Thyroid gland (tissue), 4 donors: Measurements from ENCODE around the gene ZNF391. TPM values are rescaled to one million over a fixed set of nuclear protein-coding genes. Genes with fewer than 3 reads are reported as not detected.

Experiments
- DNase-seq, 2 donors: peaks; one replicate each; pipeline ENCODE4 v3.0.0-alpha.2; 2019
- H3K27ac ChIP-seq, 3 donors: fragments of 200-600 bp; sonication (generic); 1 replicate in 2 of 3; 2 replicates in 1 of 3; pipeline ENCODE4 v1.5.1; 2016 to 2019; ENCODE audit warnings: mild to moderate bottlenecking in 1 of 3, moderate library complexity in 1 of 3
- H3K27me3 ChIP-seq: fragments of 200-600 bp; sonication (generic); one replicate; pipeline ENCODE4 v1.5.1; 2019
- H3K36me3 ChIP-seq, 2 donors: fragments of 200-600 bp; sonication (generic); one replicate each; pipeline ENCODE4 v1.5.1; 2016 to 2019
- H3K4me1 ChIP-seq, 2 donors: fragments of 200-600 bp; sonication (generic); one replicate each; pipeline ENCODE4 v1.5.1; 2017 to 2019
- H3K4me3 ChIP-seq, 3 donors: fragments of 200-600 bp; sonication (generic); replicated peaks in 1 of 3; 1 replicate in 2 of 3; 2 replicates in 1 of 3; pipeline ENCODE4 v1.5.1; 2016; ENCODE audit warnings: mild to moderate bottlenecking in 1 of 3
- H3K9me3 ChIP-seq: fragments of 200-600 bp; sonication (generic); one replicate; pipeline ENCODE4 v1.5.1; 2017
- CTCF ChIP-seq, 6 experiments: fragments of 200-600 bp in 3 of 6; fragments of 450-650 bp in 3 of 6; sonication (generic) in 3 of 6; IDR thresholded peaks; one replicate each; pipeline ENCODE4 v1.5.1; 2016 to 2019; ENCODE audit warnings: antibody characterized with exemption in 6 of 6, mild to moderate bottlenecking in 2 of 6, inconsistent platforms in 1 of 6, moderate library complexity in 1 of 6
- POLR2A ChIP-seq, 2 donors: fragments of 450-650 bp; IDR thresholded peaks; one replicate each; pipeline ENCODE4 v1.6.1; 2017; ENCODE audit warnings: antibody characterized with exemption in 2 of 2, mild to moderate bottlenecking in 2 of 2, moderate library complexity in 1 of 2
- WGBS, 2 donors: methylation state at CpG; one replicate each; pipeline ENCODE4 v1.1.5; 2017; 5-methylcytosine and 5-hydroxymethylcytosine counted together
- intact Hi-C: fragments of 100-400 bp; cut with DNase I; formaldehyde crosslinking; loops from one replicate; pipeline ENCODE4 v1.15.1; 2023
- total RNA-seq, 4 donors: library from RNA; depleted of rRNA; stranded (reverse); fragments of >200 nt; gene quantifications; one replicate each; pipeline ENCODE4 v1.2.3, GENCODE V29; 2016

The ZNF391 gene
- total RNA-seq, 4 donors from 2014 or later = 5.7 to 11.0 (median 6.8) TPM

DNA sequence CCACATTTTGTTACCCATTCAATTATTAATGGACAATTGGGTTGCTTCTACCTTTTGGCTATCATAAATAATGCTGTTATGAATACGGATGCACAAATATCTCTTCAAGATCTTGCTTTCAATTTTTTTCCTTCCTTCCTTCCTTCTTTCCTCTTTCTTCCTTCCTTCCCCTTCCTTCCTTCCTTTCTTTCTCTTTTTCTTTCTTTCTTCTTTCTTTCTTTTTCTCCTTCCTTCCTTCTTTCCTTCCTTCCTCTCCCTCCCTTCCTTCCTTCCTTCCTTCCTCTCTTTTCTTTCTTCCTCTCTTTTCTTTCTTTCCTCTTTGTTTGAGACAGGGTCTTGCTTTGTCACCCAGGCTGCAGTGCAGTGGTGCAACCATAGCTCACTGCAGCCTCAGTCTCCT is 45.2 kb downstream of the ZNF391 start:
- 83 to 93% methylated on average over 1 of the region's 1 CpG for WGBS, 2 donors

DNA sequence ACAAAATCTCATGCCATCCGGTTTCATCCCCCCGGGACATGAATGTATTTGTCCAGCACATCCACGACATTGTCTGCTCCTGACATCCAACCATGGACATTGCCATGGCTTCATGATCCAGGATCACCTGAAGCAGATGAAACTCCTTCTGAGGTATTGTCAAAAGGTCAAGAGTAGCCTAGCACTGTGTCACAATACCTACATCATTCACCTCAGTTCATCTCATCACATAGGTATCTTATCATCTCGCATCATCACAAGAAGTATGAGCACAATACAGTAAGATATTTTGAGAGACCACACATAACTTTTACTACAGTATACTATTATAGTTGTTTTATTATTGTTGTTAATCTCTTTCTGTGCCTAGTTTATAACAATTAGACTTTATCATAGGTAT is 50.8 kb downstream of the ZNF391 start:
- no peaks in the 10 kb centered on the region for H3K4me1 ChIP-seq
- DNase-seq = no peak
- no peak overlapping the region for H3K4me3 ChIP-seq
- 93 to 96% methylated on average over 4 of the region's 4 CpGs for WGBS, 2 donors
- TF ChIP-seq CTCF (IDR thresholded peaks at IDR 0.05) (no peak), POLR2A (IDR thresholded peaks at IDR 0.05) (no peak)
- intact Hi-C loops = no loop called here
- no peaks in the 10 kb centered on the region for H3K36me3 ChIP-seq
- no peaks in the 10 kb centered on the region for H3K27me3 ChIP-seq
- no peaks in the 10 kb centered on the region for H3K9me3 ChIP-seq
- no peak overlapping the region for H3K27ac ChIP-seq

More for the DNA sequence above, 45.2 kb downstream of the ZNF391 start:
- H3K4me3 ChIP-seq = no peak overlapping the region
- no peak overlapping the region for H3K27ac ChIP-seq
- no peaks in the 10 kb centered on the region for H3K36me3 ChIP-seq
- no peaks in the 10 kb centered on the region for H3K9me3 ChIP-seq
- DNase-seq = no peak
- intact Hi-C loops = no loop called here
- TF ChIP-seq POLR2A (IDR thresholded peaks at IDR 0.05) (no peak), CTCF (IDR thresholded peaks at IDR 0.05) (no peak)
- H3K4me1 ChIP-seq = no peaks in the 10 kb centered on the region
- no peaks in the 10 kb centered on the region for H3K27me3 ChIP-seq

GRCh38 chr6:27441001-27441400 is 52.4 kb downstream of the ZNF391 start:
- intact Hi-C loops = no loop called here
- Histone ChIP-seq H3K9me3 (no peaks in the 10 kb centered on the region), H3K4me1 (no peaks in the 10 kb centered on the region), H3K27ac (no peak overlapping the region), H3K27me3 (no peaks in the 10 kb centered on the region), H3K36me3 (no peaks in the 10 kb centered on the region), H3K4me3 (no peak overlapping the region)
- WGBS, 2 donors = 98 to 99% methylated on average over 3 of the region's 3 CpGs
- no peak for DNase-seq
- TF ChIP-seq POLR2A (IDR thresholded peaks at IDR 0.05) (no peak), CTCF (IDR thresholded peaks at IDR 0.05) (no peak)

- no peaks in the 10 kb centered on the region for H3K9me3 ChIP-seq
- no peak overlapping the region for H3K4me3 ChIP-seq
- no peaks in the 10 kb centered on the region for H3K27me3 ChIP-seq
- DNase-seq = no peak
- 86 to 96% methylated on average over 1 of the region's 1 CpG for WGBS, 2 donors
- no peak overlapping the region for H3K27ac ChIP-seq
- no peaks in the 10 kb centered on the region for H3K4me1 ChIP-seq
- intact Hi-C loops = no loop called here
- no peaks in the 10 kb centered on the region for H3K36me3 ChIP-seq
- no peak for TF ChIP-seq POLR2A (IDR thresholded peaks at IDR 0.05)
- no peak for TF ChIP-seq CTCF (IDR thresholded peaks at IDR 0.05)
Observed at GRCh38 chr6:27442932-27443331, 54.4 kb downstream of the ZNF391 start.

DNA sequence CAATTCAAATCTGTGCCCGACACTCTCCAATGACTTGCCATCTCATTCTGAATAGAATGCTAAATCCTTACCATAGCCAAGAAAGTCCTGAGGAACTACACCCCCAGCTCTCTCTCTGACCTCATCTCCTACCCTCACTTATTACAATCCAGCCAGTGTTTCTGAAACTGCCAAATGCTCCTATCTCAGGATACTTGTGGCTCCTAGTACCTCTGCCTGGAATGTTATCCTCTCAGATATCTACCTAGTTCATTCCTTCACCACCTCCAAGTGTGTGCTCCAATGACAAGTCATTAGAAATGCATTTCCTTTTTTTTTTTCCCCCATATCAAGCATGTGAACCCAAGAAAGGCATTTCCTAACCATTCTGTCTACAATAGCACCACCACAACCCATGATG is 59.9 kb downstream of the ZNF391 start:
- Histone ChIP-seq H3K27ac (no peak overlapping the region), H3K4me1 (no peaks in the 10 kb centered on the region), H3K27me3 (no peaks in the 10 kb centered on the region), H3K36me3 (peaks cover 18 to 23% of the 10 kb centered on the region in 2 donors), H3K9me3 (peaks cover 5% of the 10 kb centered on the region), H3K4me3 (no peak overlapping the region)
- intact Hi-C loops = no loop called here
- TF ChIP-seq CTCF (IDR thresholded peaks at IDR 0.05) (no peak), POLR2A (IDR thresholded peaks at IDR 0.05) (no peak)
- WGBS, 2 donors = 96% methylated on average over 1 of the region's 1 CpG
- DNase-seq = no peak
